Spinal cord (tissue), 10 donors: ENCODE results near the gene SMIM13. TPM values are rescaled to one million over a fixed set of nuclear protein-coding genes. Genes with fewer than 3 reads are reported as not detected.

Experiments
- DNase-seq, 6 donors: peaks; one replicate each; pipeline versions ENCODE4 v3.0.0 to v3.0.0-alpha.2; 2013 to 2015; ENCODE audit warnings: low spot score in 6 of 6, low read depth in 4 of 6
- H3K27ac ChIP-seq: one replicate; pipeline ENCODE4 v1.5.1; 2013; ENCODE audit warnings: low read depth, low read length, control low read depth
- H3K27me3 ChIP-seq: one replicate; pipeline ENCODE4 v1.6.1; 2013; ENCODE audit warnings: low read length; ENCODE audit not compliant: control insufficient read depth, insufficient read depth
- H3K36me3 ChIP-seq: one replicate; pipeline ENCODE4 v1.6.1; 2013; ENCODE audit warnings: low read length; ENCODE audit not compliant: control insufficient read depth, insufficient read depth
- H3K4me1 ChIP-seq: one replicate; pipeline ENCODE4 v1.6.1; 2013; ENCODE audit warnings: low read length; ENCODE audit not compliant: control insufficient read depth, insufficient read depth
- H3K4me3 ChIP-seq: one replicate; pipeline ENCODE4 v1.5.1; 2013; ENCODE audit warnings: low read depth, low read length, control low read depth
- H3K9me3 ChIP-seq: one replicate; pipeline ENCODE4 v1.6.1; 2013; ENCODE audit warnings: low read length; ENCODE audit not compliant: control insufficient read depth, insufficient read depth
- WGBS: methylation state at CpG from one replicate; pipeline ENCODE4 v1.1.5; 2013; ENCODE audit warnings: missing lambda C conversion rate; ENCODE audit not compliant: insufficient coverage; 5-methylcytosine and 5-hydroxymethylcytosine counted together
- polyA plus RNA-seq, 2 donors: library from polyadenylated mRNA; unstranded; fragments of 120-200 nt; gene quantifications; one replicate each; pipeline ENCODE4 v1.2.1, GENCODE V29; 2013; ENCODE audit not compliant: insufficient read length in 2 of 2
- total RNA-seq, 2 donors: library from RNA; depleted of rRNA in 1 of 2; stranded (reverse); fragments of 120-200 nt in 1 of 2; fragments of >200 nt in 1 of 2; gene quantifications; one replicate each; pipeline versions ENCODE4 v1.2.3 to v1.2.4, GENCODE V29; 2013 to 2014
- donor health status: healthy.

SMIM13 gene
- total and polyA plus RNA-seq, 4 donors: 20.7 to 90.8 (median 75.0) TPM

DNA sequence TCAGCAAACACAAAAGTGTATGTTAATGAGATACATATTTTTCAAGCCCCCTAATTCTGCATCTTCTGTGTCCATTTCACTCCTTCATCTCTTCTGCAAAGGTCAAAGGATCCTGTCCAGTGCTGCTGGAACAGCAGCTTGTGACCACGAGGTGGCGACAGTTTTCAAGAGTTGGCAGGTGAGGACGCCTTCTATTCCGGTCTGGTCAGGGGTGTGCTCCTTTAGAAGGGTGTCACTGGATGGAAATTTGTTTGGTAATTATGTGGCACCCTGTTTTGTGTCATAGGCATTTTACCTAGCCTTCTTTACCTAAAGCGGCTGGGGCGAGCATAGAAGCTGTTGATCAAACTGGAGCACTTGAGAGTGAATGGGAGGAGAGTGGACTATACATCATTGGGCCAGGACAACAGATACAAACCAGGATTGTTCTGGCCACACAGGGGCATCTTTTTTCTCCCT lies 50.8 kb downstream of the SMIM13 start:
- WGBS: 4% methylated on average over 4 of the region's 6 CpGs
- Histone ChIP-seq H3K36me3 (no peaks in the 10 kb centered on the region), H3K9me3 (no peaks in the 10 kb centered on the region), H3K27ac (no peak overlapping the region), H3K4me3 (no peak overlapping the region), H3K27me3 (no peaks in the 10 kb centered on the region), H3K4me1 (no peaks in the 10 kb centered on the region)
- DNase-seq: peak; percentile 56 to 92 (median 66)

DNA sequence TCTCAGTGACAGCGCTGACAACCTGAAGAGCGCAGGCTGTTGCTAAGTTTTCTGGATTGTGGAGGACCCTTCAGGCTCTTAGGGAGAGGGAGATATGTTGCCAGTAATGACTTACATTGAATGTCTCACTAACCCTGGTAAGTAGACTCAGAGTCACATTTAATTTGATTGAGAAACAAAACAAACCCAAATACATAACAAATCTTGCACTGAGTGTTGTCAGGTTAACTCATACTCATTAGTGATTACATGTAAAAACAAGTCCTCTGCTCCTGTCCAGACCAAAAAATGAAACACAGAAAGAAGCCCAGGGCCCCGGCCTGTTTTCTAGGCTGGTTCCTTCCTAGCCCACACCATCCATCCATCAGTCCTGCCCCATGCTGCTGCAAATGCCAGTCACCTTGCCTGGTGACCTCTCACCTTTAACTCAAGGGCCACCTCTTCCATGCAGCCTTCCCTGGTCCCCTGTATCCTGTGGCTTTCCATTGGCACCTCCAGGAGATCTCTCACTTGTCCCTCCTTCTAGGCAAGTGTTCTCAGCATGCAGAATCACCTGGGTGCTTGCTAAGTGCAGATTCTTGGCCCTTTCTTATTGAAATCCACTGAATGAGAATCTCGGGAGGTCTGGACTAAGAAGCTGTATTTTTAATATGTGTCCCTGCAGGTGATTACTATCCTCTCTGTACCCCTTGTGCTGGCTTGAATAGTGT lies 52.6 kb downstream of the SMIM13 start:
- no peak overlapping the region for H3K27ac ChIP-seq
- H3K4me1 ChIP-seq: no peaks in the 10 kb centered on the region
- no peaks in the 10 kb centered on the region for H3K27me3 ChIP-seq
- no peak overlapping the region for H3K4me3 ChIP-seq
- H3K36me3 ChIP-seq: no peaks in the 10 kb centered on the region
- DNase-seq: no peak
- H3K9me3 ChIP-seq: no peaks in the 10 kb centered on the region
- WGBS: 90% methylated on average over 1 of the region's 4 CpGs

DNA sequence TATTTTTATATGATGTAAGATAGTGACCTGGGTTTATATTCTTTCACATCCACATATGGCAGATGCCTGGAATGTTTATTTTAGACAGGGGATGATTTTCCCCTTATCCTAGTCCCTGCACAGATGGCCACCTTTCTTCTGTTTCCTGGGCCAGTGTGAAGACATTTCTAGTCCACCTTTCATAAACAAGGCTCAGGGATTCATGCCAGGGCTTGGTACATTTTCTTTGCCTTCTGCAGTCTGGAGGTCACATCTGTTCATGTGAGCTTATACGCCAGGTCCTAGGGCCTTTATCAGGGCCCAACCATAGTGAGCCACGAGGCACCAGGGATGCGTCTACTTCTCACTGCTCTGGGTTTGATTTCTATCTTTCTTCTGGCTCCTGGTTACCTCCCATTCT lies 55.9 kb downstream of the SMIM13 start:
- Histone ChIP-seq H3K27me3 (no peaks in the 10 kb centered on the region), H3K4me1 (no peaks in the 10 kb centered on the region), H3K36me3 (no peaks in the 10 kb centered on the region), H3K9me3 (no peaks in the 10 kb centered on the region), H3K4me3 (no peak overlapping the region), H3K27ac (no peak overlapping the region)
- WGBS: 92% methylated on average over 1 of the region's 3 CpGs
- DNase-seq: no peak

DNA sequence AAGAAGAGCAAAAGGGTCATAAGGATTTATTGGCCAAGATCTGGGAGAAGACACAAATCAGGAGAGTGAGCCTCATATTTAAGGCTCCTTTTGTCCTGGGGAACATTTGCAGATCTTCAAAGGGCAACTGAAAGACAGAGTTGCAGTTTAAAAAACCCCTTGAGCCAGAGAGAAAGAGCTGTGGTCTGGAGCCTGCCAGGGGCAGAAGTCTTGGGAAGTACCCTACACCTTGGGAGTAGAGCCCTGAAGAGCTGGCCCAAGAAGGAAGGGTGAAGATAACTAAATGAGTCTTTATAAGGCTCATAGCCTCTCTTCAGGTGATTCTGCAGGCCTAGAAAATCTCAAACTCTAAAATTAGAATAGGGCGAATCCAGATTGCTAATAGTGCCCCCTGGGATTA lies 57.9 kb downstream of the SMIM13 start:
- no peak for DNase-seq
- H3K9me3 ChIP-seq: no peaks in the 10 kb centered on the region
- no peaks in the 10 kb centered on the region for H3K27me3 ChIP-seq
- no peak overlapping the region for H3K27ac ChIP-seq
- WGBS: no CpG with 5 or more reads among the region's 1 CpG
- no peaks in the 10 kb centered on the region for H3K4me1 ChIP-seq
- no peaks in the 10 kb centered on the region for H3K36me3 ChIP-seq
- no peak overlapping the region for H3K4me3 ChIP-seq

DNA sequence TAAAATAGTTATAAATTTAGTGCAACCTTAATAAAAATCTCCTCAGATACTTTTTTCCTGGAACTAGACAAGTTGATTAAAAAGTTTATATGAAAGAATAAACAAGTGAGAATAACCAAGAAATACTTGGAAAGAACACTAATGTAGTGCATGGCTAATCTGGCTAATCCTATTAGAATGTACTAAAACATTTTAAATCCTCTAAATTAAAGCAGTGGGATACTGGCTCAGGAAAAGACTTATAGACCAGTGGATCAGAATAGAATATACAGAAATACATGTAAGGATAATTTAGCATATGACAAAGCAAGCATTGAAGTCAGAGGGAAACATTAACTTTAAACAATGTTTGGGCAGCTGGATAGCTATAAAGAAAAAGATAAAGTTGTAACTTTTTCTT lies 58.9 kb downstream of the SMIM13 start:
- no peaks in the 10 kb centered on the region for H3K4me1 ChIP-seq
- DNase-seq: no peak
- no peak overlapping the region for H3K4me3 ChIP-seq
- H3K27ac ChIP-seq: no peak overlapping the region
- H3K36me3 ChIP-seq: no peaks in the 10 kb centered on the region
- peaks cover 4% of the 10 kb centered on the region for H3K9me3 ChIP-seq
- H3K27me3 ChIP-seq: no peaks in the 10 kb centered on the region

DNA sequence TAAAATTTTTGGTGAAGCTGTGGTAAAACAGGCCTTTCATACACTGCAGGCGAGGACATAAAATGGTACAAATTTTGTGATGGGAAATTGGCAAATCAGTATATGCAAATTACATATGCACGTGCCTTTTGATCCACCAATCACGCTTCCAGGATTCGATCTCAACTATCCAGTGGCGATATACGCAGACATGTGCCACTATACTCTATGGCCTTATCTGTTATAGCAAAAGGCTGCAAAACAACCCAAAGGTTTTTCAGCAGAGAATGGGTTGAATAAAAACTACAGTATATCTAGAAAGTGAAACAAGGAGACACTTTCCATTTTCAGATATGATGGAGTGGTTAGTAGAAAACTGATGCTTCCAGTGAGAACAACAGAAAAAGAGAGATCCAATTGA lies 59.8 kb downstream of the SMIM13 start:
- Histone ChIP-seq H3K27ac (no peak overlapping the region), H3K4me1 (no peaks in the 10 kb centered on the region), H3K36me3 (no peaks in the 10 kb centered on the region), H3K4me3 (no peak overlapping the region), H3K27me3 (no peaks in the 10 kb centered on the region), H3K9me3 (peaks cover 4% of the 10 kb centered on the region)
- no peak for DNase-seq
- no CpG with 5 or more reads among the region's 6 CpGs for WGBS

DNA sequence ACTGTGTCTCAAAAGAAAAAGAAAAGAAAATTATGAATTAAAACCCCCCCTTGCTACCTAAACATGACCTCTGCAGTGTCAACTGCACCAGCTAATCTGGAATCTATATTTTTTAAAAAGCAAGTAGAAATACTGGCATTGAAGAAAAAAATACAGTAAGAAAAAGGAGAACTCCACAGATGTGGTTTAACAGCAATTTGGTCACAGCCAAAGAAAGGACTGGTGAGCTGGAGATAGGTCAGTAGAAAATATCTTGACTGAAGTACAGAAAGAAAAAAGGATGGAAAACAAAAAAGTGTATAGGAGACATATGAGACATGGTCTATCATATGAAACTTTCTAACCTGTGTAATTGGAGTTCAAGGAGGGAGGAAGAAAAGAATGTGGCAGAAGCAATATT lies 62.0 kb downstream of the SMIM13 start:
- no peaks in the 10 kb centered on the region for H3K27me3 ChIP-seq
- peaks cover 5% of the 10 kb centered on the region for H3K9me3 ChIP-seq
- no peaks in the 10 kb centered on the region for H3K36me3 ChIP-seq
- H3K27ac ChIP-seq: no peak overlapping the region
- no peaks in the 10 kb centered on the region for H3K4me1 ChIP-seq
- H3K4me3 ChIP-seq: no peak overlapping the region
- DNase-seq: no peak

DNA sequence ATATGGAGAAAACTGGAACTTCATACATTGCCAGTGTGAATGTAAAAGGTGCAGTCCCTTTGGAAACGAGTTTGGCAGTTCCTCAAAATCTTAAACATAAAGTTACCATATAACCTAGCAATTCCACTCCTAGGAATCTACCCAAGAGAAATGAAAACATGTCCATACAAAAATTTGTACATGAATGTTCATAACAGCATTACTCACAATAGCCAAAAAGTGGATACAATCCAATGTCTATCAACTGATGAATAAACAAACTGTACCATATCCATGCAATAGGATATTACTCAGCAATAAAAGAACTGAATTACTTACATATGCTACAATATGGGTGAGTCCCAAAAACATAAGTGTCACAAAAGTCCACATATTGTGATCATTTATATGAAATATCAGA lies 66.6 kb downstream of the SMIM13 start:
- no peak overlapping the region for H3K27ac ChIP-seq
- WGBS: no CpG with 5 or more reads among the region's 1 CpG

DNA sequence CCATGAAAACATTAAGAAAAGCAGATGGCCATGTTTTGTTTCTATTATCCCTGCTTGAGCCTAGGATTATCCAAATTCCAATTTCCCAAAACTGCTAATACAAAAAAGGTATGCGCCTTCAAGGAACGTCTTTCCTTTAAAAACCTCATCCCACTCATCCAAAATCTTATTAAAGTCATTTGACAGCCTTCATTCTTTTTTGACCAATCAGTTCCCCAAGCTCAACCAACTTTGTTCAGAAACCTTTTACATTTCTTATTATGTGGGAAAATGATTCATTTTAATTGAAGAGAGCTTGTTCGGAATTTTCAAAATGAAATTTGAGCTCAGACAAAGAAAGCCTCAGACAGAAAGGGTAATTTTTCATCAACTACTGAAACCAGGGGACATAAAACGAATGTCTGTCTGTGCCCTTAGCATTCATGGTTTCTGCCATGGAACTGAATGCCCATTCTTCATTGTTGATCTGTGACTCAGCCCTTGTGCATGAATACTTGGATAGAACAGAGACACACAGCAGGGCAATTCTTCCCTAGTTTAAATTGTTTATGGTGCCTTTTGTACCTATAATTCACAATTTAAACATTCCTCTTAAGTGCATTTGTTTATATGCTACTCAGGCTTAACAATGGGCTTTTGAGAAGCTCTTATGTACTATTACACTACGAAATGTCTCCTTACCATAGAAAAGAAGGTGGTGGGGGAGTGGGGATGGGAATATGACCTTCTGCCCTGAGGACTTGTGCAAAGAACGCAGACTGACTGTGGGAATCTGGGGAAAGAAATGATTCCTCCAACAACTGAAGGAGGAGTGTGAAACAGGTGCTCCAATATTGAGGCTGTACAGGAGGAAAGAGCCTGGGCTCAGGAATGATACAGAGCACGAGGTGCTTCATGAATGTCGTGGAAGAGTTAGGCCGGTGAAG lies 67.7 kb downstream of the SMIM13 start:
- no peak overlapping the region for H3K27ac ChIP-seq
- H3K4me1 ChIP-seq: peaks cover 5% of the 10 kb centered on the region
- H3K27me3 ChIP-seq: no peaks in the 10 kb centered on the region
- H3K36me3 ChIP-seq: no peaks in the 10 kb centered on the region
- 56% methylated on average over 6 of the region's 9 CpGs for WGBS
- DNase-seq: peak in 1 of 6 donors; percentile 55
- H3K4me3 ChIP-seq: no peak overlapping the region
- peaks cover 5% of the 10 kb centered on the region for H3K9me3 ChIP-seq

More for the DNA sequence above, 66.6 kb downstream of the SMIM13 start:
- Histone ChIP-seq H3K9me3 (peaks cover 5% of the 10 kb centered on the region), H3K36me3 (no peaks in the 10 kb centered on the region), H3K27me3 (no peaks in the 10 kb centered on the region), H3K4me3 (no peak overlapping the region), H3K4me1 (peaks cover 5% of the 10 kb centered on the region)
- DNase-seq: no peak

DNA sequence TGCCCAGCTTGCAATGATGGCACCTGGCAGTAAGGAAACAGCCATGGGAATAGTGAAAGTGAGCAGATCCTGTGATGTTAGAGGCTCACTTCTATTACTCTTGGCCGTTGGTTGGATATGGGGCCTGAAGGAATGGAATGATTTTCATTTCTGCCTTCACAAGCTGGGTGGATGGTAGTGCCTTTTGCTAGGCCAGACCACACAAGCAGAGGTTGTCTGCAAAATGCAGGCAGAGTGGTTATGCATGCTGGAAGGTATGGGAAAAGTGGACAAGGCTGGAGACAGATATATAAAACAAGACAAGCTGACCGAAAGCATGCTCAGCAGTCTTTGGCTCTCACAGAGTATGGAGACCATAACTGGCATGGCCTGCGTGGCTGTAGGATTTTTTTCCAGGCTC lies 68.6 kb downstream of the SMIM13 start:
- H3K9me3 ChIP-seq: peaks cover 5% of the 10 kb centered on the region
- H3K36me3 ChIP-seq: no peaks in the 10 kb centered on the region
- peaks cover 5% of the 10 kb centered on the region for H3K4me1 ChIP-seq
- H3K27me3 ChIP-seq: no peaks in the 10 kb centered on the region
- WGBS: 92% methylated on average over 3 of the region's 3 CpGs
- no peak overlapping the region for H3K4me3 ChIP-seq
- DNase-seq: no peak
- no peak overlapping the region for H3K27ac ChIP-seq
